ENCODE results near the gene ELMOD3.

DNA sequence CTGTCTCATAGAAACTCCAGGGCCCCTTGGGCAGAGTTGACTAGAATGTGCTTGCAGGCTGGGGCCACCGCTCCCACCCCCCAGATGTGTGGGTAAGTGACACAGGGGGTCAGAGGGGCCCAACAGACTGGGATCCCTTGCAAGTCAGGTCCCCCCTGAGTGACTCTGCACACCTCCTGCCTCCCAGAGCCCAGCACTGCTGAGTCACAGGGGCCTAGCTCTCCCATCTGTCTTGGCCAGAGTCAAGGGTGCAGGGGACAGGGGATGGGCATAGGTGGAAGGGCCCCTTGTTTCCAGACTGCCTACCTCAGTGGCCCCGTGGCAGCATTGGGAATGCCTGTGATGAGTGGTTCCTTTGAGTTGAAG is 75.3 kb downstream of the ELMOD3 start:
- TF ChIP-seq, protein P1, sequence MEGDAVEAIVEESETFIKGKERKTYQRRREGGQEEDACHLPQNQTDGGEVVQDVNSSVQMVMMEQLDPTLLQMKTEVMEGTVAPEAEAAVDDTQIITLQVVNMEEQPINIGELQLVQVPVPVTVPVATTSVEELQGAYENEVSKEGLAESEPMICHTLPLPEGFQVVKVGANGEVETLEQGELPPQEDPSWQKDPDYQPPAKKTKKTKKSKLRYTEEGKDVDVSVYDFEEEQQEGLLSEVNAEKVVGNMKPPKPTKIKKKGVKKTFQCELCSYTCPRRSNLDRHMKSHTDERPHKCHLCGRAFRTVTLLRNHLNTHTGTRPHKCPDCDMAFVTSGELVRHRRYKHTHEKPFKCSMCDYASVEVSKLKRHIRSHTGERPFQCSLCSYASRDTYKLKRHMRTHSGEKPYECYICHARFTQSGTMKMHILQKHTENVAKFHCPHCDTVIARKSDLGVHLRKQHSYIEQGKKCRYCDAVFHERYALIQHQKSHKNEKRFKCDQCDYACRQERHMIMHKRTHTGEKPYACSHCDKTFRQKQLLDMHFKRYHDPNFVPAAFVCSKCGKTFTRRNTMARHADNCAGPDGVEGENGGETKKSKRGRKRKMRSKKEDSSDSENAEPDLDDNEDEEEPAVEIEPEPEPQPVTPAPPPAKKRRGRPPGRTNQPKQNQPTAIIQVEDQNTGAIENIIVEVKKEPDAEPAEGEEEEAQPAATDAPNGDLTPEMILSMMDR (optimal IDR thresholded peaks at IDR 0.05 in 1 of 3, IDR thresholded peaks at IDR 0.05 in 1 of 3, conservative IDR thresholded peaks at IDR 0.05 in 1 of 3; ENCODE audit: extremely low read depth in 1 of 3, insufficient read depth in 2 of 3, low read length in 3 of 3): no peak
- no peak for TF ChIP-seq EZH2 (IDR thresholded peaks at IDR 0.05; ENCODE audit: low read length)

Data from keratinocyte (primary cell).